NCI-H345 treated with DMSO at 0.1 percent for 48 hours (cell line): ENCODE data around the gene KBTBD2.
"Not testable (repeated sequence)": the region's sequence is repeated elsewhere in the genome, so short reads cannot be mapped to it uniquely, and the experiment has no call there.

ENCODE experiments used
- DNase-seq: peaks from one replicate; lab custom pipeline; 2025; ENCODE audit not compliant: unreplicated experiment; lab: John Stamatoyannopoulos, UW

The KBTBD2 gene

GRCh38 chr7:32893722-32894121 lies 2.2 kb upstream of the KBTBD2 start:
- DNase-seq: no peak

- DNase-seq: no peak
Observed at GRCh38 chr7:32893207-32893524, 1.6 kb upstream of the KBTBD2 start.

GRCh38 chr7:32892521-32893206 lies 1.1 kb upstream of the KBTBD2 start:
- DNase-seq: peak; percentile 15

- peak; percentile 93 for DNase-seq
Observed at GRCh38 chr7:32891800-32892520, 400 bp upstream of the KBTBD2 start.

- no peak for DNase-seq
Observed at GRCh38 chr7:32890793-32891042, 842 bp downstream of the KBTBD2 start.

GRCh38 chr7:32890010-32890792 lies 1.4 kb downstream of the KBTBD2 start:
- peak; percentile 7 for DNase-seq

GRCh38 chr7:32888505-32888904 lies 3.1 kb downstream of the KBTBD2 start:
- DNase-seq: no peak

GRCh38 chr7:32887395-32887794 lies 4.2 kb downstream of the KBTBD2 start:
- no peak for DNase-seq

GRCh38 chr7:32881074-32881982 lies 10.2 kb downstream of the KBTBD2 start:
- no peak for DNase-seq

GRCh38 chr7:32879460-32879859 lies 12.1 kb downstream of the KBTBD2 start:
- no peak for DNase-seq

- DNase-seq: not testable (repeated sequence)
Observed at GRCh38 chr7:32878023-32878422, 13.5 kb downstream of the KBTBD2 start.

GRCh38 chr7:32872421-32872820 lies 19.1 kb downstream of the KBTBD2 start:
- DNase-seq: no peak

GRCh38 chr7:32871624-32872371 lies 19.8 kb downstream of the KBTBD2 start:
- no peak for DNase-seq

- DNase-seq: no peak
Observed at GRCh38 chr7:32870298-32870697, 21.3 kb downstream of the KBTBD2 start.

GRCh38 chr7:32869716-32870115 lies 21.8 kb downstream of the KBTBD2 start:
- DNase-seq: no peak

- DNase-seq: no peak
Observed at GRCh38 chr7:32868116-32868515, 23.4 kb downstream of the KBTBD2 start.

GRCh38 chr7:32865448-32866030 lies 26.0 kb downstream of the KBTBD2 start:
- no peak for DNase-seq

GRCh38 chr7:32863872-32864271 lies 27.7 kb downstream of the KBTBD2 start:
- DNase-seq: not testable (repeated sequence)

- DNase-seq: no peak
Observed at GRCh38 chr7:32860090-32860489, 31.5 kb downstream of the KBTBD2 start.

GRCh38 chr7:32858648-32859047 lies 32.9 kb downstream of the KBTBD2 start:
- no peak for DNase-seq
